PC-9 (cell line): ENCODE results near the gene ARHGAP42. TPM values are rescaled to one million over a fixed set of nuclear protein-coding genes. Genes with fewer than 3 reads are reported as not detected.

ENCODE experiments used
- BruUV-seq: library from RNA; stranded (reverse); fragments of 400-500 nt; replicated peaks from 2 replicates; lab custom pipeline; 2021; lab: Mats Ljungman, UMichigan
- CTCF ChIA-PET: fragments of 300-600 bp; sonication (Branson Sonifier 250); formaldehyde crosslinking; loops from one replicate; lab custom pipeline; 2022; ENCODE audit warnings: antibody characterized with exemption; lab: Charles Lee
- POLR2A ChIA-PET: fragments of 300-600 bp; sonication (Branson Sonifier 250); formaldehyde crosslinking; loops from one replicate; lab custom pipeline; 2022; ENCODE audit warnings: antibody characterized with exemption; ENCODE audit not compliant: unreplicated experiment; lab: Charles Lee
- DNase-seq, 2 experiments: peaks; one replicate each; pipeline versions ENCODE4 v3.0.0 to v3.0.0-alpha.2; 2015 to 2022; ENCODE audit warnings: mixed read lengths in 1 of 2
- H2AFZ ChIP-seq: fragments of 200-600 bp; sonication (generic); 2 replicates; pipeline ENCODE4 v1.8.1; 2017; ENCODE audit warnings: antibody characterized with exemption
- H3F3A ChIP-seq: fragments of 200-600 bp; sonication (generic); 2 replicates; pipeline ENCODE4 v1.8.1; 2017; ENCODE audit warnings: antibody characterized with exemption, mild to moderate bottlenecking, low read depth; ENCODE audit not compliant: insufficient read depth
- H3K27ac ChIP-seq: fragments of 200-600 bp; sonication (generic); 2 replicates; pipeline ENCODE4 v1.6.1; 2016; ENCODE audit warnings: mixed run types
- H3K27me3 ChIP-seq: fragments of 200-600 bp; sonication (generic); 2 replicates; pipeline ENCODE4 v1.6.1; 2016; ENCODE audit warnings: low read depth, mixed run types; ENCODE audit not compliant: insufficient read depth
- H3K36me3 ChIP-seq: fragments of 200-600 bp; sonication (generic); 2 replicates; pipeline ENCODE4 v1.6.1; 2016; ENCODE audit warnings: low read depth, mixed run types
- H3K4me1 ChIP-seq: fragments of 200-600 bp; sonication (generic); replicated peaks from 2 replicates; pipeline ENCODE4 v1.6.1; 2016; ENCODE audit warnings: mixed run types; ENCODE audit not compliant: insufficient read depth
- H3K4me2 ChIP-seq: fragments of 200-600 bp; sonication (generic); 2 replicates; pipeline ENCODE4 v1.6.1; 2017; ENCODE audit warnings: mixed run types
- H3K4me3 ChIP-seq: fragments of 200-600 bp; sonication (generic); 2 replicates; pipeline ENCODE4 v1.6.1; 2016; ENCODE audit warnings: mixed run types
- H3K79me2 ChIP-seq: fragments of 200-600 bp; sonication (generic); 2 replicates; pipeline ENCODE4 v1.6.1; 2017; ENCODE audit warnings: low read depth, mixed run types
- H3K9me2 ChIP-seq: fragments of 200-600 bp; sonication (generic); 2 replicates; pipeline ENCODE4 v1.8.1; 2017; ENCODE audit warnings: mild to moderate bottlenecking; ENCODE audit not compliant: insufficient read depth
- H3K9me3 ChIP-seq: fragments of 200-600 bp; sonication (generic); 2 replicates; pipeline ENCODE4 v1.8.1; 2016; ENCODE audit warnings: low read depth; ENCODE audit not compliant: insufficient read depth
- H4K20me1 ChIP-seq: fragments of 200-600 bp; sonication (generic); 2 replicates; pipeline ENCODE4 v1.8.1; 2017; ENCODE audit not compliant: insufficient read depth
- EZH2 ChIP-seq: fragments of 200-600 bp; sonication (generic); IDR thresholded peaks from 2 replicates; pipeline ENCODE4 v1.8.0; 2017; ENCODE audit warnings: antibody characterized with exemption, low read depth
- intact Hi-C: fragments of 100-400 bp; cut with micrococcal nuclease; formaldehyde crosslinking; loops from one replicate; pipeline ENCODE4 v1.10.0; 2022; ENCODE audit not compliant: unreplicated experiment
- total RNA-seq: library from RNA; stranded (reverse); gene quantifications from 2 replicates; pipeline ENCODE4 v1.2.3, GENCODE V29; 2021
- TF ChIP-seq, protein P1 (sequence below): fragments of 200-600 bp; sonication (generic); conservative IDR thresholded peaks from 2 replicates; pipeline ENCODE4 v1.6.1; 2017; ENCODE audit warnings: mixed run types, antibody characterized with exemption, mild to moderate bottlenecking, moderate library complexity

ARHGAP42 gene
- total RNA-seq, 1 experiment from 2014 or later, result 12.8 TPM

- Histone ChIP-seq H2AFZ (no peak overlapping the region), H3K36me3 (peaks cover 5% of the 10 kb centered on the region; the same call in 1 of the 2 replicates), H3K27ac (no peak overlapping the region), H3K4me2 (no peak overlapping the region), H3K9me2 (no peaks in the 10 kb centered on the region), H3K4me3 (no peak overlapping the region), H3F3A (no peaks in the 10 kb centered on the region), H3K79me2 (no peaks in the 10 kb centered on the region; the same call in 1 of the 2 replicates), H4K20me1 (no peaks in the 10 kb centered on the region), H3K27me3 (no peaks in the 10 kb centered on the region), H3K9me3 (no peaks in the 10 kb centered on the region), H3K4me1 (no peaks in the 10 kb centered on the region; the same call in 1 of the 2 replicates)
- CTCF ChIA-PET, result interaction anchor here (0.7 kb wide), 1 partner anchor 81 kb away, joined by 13 read pairs; no protein-coding TSS in a partner anchor
- no peak for DNase-seq
- BruUV-seq, result no TSS peak
- intact Hi-C loops, result no loop called here
- POLR2A ChIA-PET, result interaction anchor here (0.6 to 0.7 kb wide), 2 partner anchors 9 to 12 kb away, joined by 3 to 20 read pairs; no protein-coding TSS in a partner anchor
- TF ChIP-seq, protein P1, sequence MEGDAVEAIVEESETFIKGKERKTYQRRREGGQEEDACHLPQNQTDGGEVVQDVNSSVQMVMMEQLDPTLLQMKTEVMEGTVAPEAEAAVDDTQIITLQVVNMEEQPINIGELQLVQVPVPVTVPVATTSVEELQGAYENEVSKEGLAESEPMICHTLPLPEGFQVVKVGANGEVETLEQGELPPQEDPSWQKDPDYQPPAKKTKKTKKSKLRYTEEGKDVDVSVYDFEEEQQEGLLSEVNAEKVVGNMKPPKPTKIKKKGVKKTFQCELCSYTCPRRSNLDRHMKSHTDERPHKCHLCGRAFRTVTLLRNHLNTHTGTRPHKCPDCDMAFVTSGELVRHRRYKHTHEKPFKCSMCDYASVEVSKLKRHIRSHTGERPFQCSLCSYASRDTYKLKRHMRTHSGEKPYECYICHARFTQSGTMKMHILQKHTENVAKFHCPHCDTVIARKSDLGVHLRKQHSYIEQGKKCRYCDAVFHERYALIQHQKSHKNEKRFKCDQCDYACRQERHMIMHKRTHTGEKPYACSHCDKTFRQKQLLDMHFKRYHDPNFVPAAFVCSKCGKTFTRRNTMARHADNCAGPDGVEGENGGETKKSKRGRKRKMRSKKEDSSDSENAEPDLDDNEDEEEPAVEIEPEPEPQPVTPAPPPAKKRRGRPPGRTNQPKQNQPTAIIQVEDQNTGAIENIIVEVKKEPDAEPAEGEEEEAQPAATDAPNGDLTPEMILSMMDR, result no peak
- TF ChIP-seq EZH2, result no peak
These were observed 82.1 kb downstream of the ARHGAP42 start for GRCh38 chr11:100769165-100769564.

DNA sequence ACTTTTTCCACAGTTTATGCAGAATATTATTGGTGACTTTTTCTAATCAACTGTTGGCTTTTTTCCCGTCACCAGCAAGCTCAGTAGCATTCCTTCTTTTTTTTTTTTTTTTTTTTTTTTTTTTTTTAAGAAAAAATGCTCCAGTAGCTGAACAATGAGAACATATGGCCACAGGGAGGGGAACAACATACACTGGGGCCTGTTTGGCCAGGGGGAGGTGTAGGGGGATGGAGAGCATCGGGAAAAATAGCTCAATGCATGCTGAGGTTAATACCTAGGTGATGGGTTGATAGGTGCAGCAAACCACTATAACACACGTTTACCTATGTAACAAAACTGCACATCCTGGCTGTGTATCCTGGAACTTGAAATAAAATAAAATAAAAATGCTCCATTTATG lies 82.5 kb downstream of the ARHGAP42 start:
- no peak overlapping the region for H2AFZ ChIP-seq
- no peak overlapping the region for H3K4me3 ChIP-seq
- H3K36me3 ChIP-seq, result peaks cover 5% of the 10 kb centered on the region; the same call in 1 of the 2 replicates
- H3K4me1 ChIP-seq, result peaks cover 3% of the 10 kb centered on the region
- ChIA-PET POLR2A (interaction anchor here (0.6 to 0.7 kb wide), 2 partner anchors 8 to 13 kb away, joined by 3 to 20 read pairs; no protein-coding TSS in a partner anchor), CTCF (interaction anchor here (0.7 kb wide), 1 partner anchor 81 kb away, joined by 13 read pairs; no protein-coding TSS in a partner anchor)
- H3K79me2 ChIP-seq, result no peaks in the 10 kb centered on the region; the same call in 1 of the 2 replicates
- intact Hi-C loops, result no loop called here
- H3F3A ChIP-seq, result no peaks in the 10 kb centered on the region
- H3K9me2 ChIP-seq, result no peaks in the 10 kb centered on the region
- no TSS peak for BruUV-seq
- H3K4me2 ChIP-seq, result no peak overlapping the region
- no peak overlapping the region for H3K27ac ChIP-seq
- no peaks in the 10 kb centered on the region for H3K27me3 ChIP-seq
- no peak for TF ChIP-seq EZH2
- TF ChIP-seq, protein P1, result no peak
- no peak for DNase-seq
- no peaks in the 10 kb centered on the region for H4K20me1 ChIP-seq
- H3K9me3 ChIP-seq, result no peaks in the 10 kb centered on the region

DNA sequence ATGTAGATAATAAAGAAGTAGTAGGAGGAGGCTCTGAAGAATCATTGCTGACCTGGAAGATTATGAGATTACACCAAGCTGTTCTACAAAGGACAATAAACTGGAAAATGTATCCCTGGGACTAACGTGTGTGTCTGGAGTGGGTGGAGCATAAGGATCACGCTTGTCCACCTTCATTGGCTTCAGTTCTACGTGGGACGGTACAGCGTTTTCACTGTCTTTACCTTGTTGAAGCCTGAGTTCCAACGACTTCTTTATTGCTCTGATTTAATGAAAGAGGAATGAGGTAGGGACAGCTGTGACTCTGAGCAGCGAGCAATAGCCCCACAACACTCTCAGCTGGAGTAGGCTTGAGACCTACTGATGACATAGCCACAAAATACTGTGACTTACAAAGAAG lies 87.0 kb downstream of the ARHGAP42 start:
- DNase-seq, result no peak
- no peaks in the 10 kb centered on the region for H3K27me3 ChIP-seq
- TF ChIP-seq, protein P1, result no peak
- no peak for TF ChIP-seq EZH2
- no peak overlapping the region for H2AFZ ChIP-seq
- ChIA-PET CTCF (interaction anchor here (0.6 kb wide), 1 partner anchor 829 kb away, joined by 3 read pairs; no protein-coding TSS in a partner anchor), POLR2A (no interaction called here)
- no peaks in the 10 kb centered on the region for H3K79me2 ChIP-seq
- peaks cover 44% of the 10 kb centered on the region for H3K4me1 ChIP-seq
- H3K9me2 ChIP-seq, result no peaks in the 10 kb centered on the region
- H3K4me2 ChIP-seq, result no peak overlapping the region
- no peaks in the 10 kb centered on the region for H4K20me1 ChIP-seq
- H3K27ac ChIP-seq, result no peak overlapping the region
- no peaks in the 10 kb centered on the region for H3K9me3 ChIP-seq
- intact Hi-C loops, result no loop called here
- peaks cover 39% of the 10 kb centered on the region for H3F3A ChIP-seq
- H3K4me3 ChIP-seq, result no peak overlapping the region
- peaks cover 5% of the 10 kb centered on the region; the same call in 1 of the 2 replicates for H3K36me3 ChIP-seq
- no TSS peak for BruUV-seq
